ENCODE data around the gene LSS. TPM values are rescaled to one million over a fixed set of nuclear protein-coding genes. Genes with fewer than 3 reads are reported as not detected.
"Not testable (repeated sequence)": the region's sequence is repeated elsewhere in the genome, so short reads cannot be mapped to it uniquely, and the experiment has no call there.

Gene LSS
- total and polyA plus RNA-seq, 8 donors: 34.9 to 184 (median 54.5) TPM

GRCh38 chr21:46184625-46185555, 43.7 kb downstream of the LSS start:
- H3K9me3 ChIP-seq: no peaks in the 10 kb centered on the region
- peaks cover 0 to 27% of the 10 kb centered on the region in 2 donors for H3K4me1 ChIP-seq
- peak overlapping the region; percentile 24 to 64 for H3K4me3 ChIP-seq
- peaks cover 0 to 12% of the 10 kb centered on the region in 2 donors for H3K36me3 ChIP-seq
- intact Hi-C loops (cut with DNase I): no loop called here
- ATAC-seq: peak; percentile 71
- TF ChIP-seq, protein P1, sequence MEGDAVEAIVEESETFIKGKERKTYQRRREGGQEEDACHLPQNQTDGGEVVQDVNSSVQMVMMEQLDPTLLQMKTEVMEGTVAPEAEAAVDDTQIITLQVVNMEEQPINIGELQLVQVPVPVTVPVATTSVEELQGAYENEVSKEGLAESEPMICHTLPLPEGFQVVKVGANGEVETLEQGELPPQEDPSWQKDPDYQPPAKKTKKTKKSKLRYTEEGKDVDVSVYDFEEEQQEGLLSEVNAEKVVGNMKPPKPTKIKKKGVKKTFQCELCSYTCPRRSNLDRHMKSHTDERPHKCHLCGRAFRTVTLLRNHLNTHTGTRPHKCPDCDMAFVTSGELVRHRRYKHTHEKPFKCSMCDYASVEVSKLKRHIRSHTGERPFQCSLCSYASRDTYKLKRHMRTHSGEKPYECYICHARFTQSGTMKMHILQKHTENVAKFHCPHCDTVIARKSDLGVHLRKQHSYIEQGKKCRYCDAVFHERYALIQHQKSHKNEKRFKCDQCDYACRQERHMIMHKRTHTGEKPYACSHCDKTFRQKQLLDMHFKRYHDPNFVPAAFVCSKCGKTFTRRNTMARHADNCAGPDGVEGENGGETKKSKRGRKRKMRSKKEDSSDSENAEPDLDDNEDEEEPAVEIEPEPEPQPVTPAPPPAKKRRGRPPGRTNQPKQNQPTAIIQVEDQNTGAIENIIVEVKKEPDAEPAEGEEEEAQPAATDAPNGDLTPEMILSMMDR (IDR thresholded peaks at IDR 0.05): no peak
- H3K27me3 ChIP-seq: no peaks in the 10 kb centered on the region
- H3K27ac ChIP-seq: peak overlapping the region; percentile 62 to 84
- peak; percentile 85 to 93 (median 88) for DNase-seq

GRCh38 chr21:46183910-46184624, 44.5 kb downstream of the LSS start, which contains the start of gene SPATC1L:
Gene SPATC1L (minus strand): TSS chr21:46184459. CDS start chr21:46182816, 1,643 bp downstream.
- intact Hi-C loops (cut with DNase I): no loop called here
- peaks cover 0 to 4% of the 10 kb centered on the region in 2 donors for H3K36me3 ChIP-seq

GRCh38 chr21:46183337-46183909, 45.2 kb downstream of the LSS start:
- ATAC-seq; H3K27me3 ChIP-seq; DNase-seq; H3K36me3 ChIP-seq; intact Hi-C loops (cut with DNase I); H3K9me3 ChIP-seq; H3K27ac ChIP-seq: not testable (repeated sequence)
- Histone ChIP-seq H3K4me1 (peaks cover 0 to 12% of the 10 kb centered on the region in 2 donors), H3K4me3 (peak overlapping the region in 1 of 2 donors; percentile 64)

More at GRCh38 chr21:46183910-46184624, 44.5 kb downstream of the LSS start, which contains the start of gene SPATC1L:
- H3K27ac ChIP-seq: peak within 1 kb of the TSS; percentile 62 to 84
- ATAC-seq (peak; percentile 72), DNase-seq (peak; percentile 56 to 94 (median 84))
- peaks cover 0 to 19% of the 10 kb centered on the region in 2 donors for H3K4me1 ChIP-seq
- peak within 1 kb of the TSS; percentile 36 to 64 for H3K4me3 ChIP-seq
- H3K9me3 ChIP-seq: no peaks in the 10 kb centered on the region
- TF ChIP-seq, protein P1 (IDR thresholded peaks at IDR 0.05): no peak
- H3K27me3 ChIP-seq: no peaks in the 10 kb centered on the region

GRCh38 chr21:46182548-46183336, 45.8 kb downstream of the LSS start:
- Histone ChIP-seq H3K27ac (no peak overlapping the region), H3K9me3 (no peaks in the 10 kb centered on the region), H3K27me3 (no peaks in the 10 kb centered on the region), H3K4me3 (no peak overlapping the region), H3K36me3 (no peaks in the 10 kb centered on the region), H3K4me1 (peaks cover 0 to 10% of the 10 kb centered on the region in 2 donors)
- intact Hi-C loops (cut with DNase I): no loop called here
- ATAC-seq (no peak), DNase-seq (no peak)
- TF ChIP-seq, protein P1 (IDR thresholded peaks at IDR 0.05): no peak

All from left lung (tissue), 10 donors.